GM21390 (cell line): Measurements from ENCODE around the gene NANP.
"Not testable (repeated sequence)": the region's sequence is repeated elsewhere in the genome, so short reads cannot be mapped to it uniquely, and the experiment has no call there.

Source experiments
- ATAC-seq: cut with Tn5 transposase; IDR thresholded peaks from one replicate; pipeline ENCODE4 v1.9.1; 2021; ENCODE audit not compliant: unreplicated experiment

The NANP gene

GRCh38 chr20:25623736-25624499 lies at the start of gene NANP:
NANP (minus strand) TSS chr20:25624014; CDS start chr20:25623948, 66 bp downstream.
- ATAC-seq, result peak; percentile 80

- ATAC-seq, result no peak
Observed at GRCh38 chr20:25672659-25673235, 48.9 kb upstream of the NANP start.

- no peak for ATAC-seq
Observed at GRCh38 chr20:25669826-25670422, 46.1 kb upstream of the NANP start.

GRCh38 chr20:25668446-25668845 lies 44.6 kb upstream of the NANP start:
- no peak for ATAC-seq

- no peak for ATAC-seq
Observed at GRCh38 chr20:25659999-25660398, 36.2 kb upstream of the NANP start.

GRCh38 chr20:25654487-25654886 lies 30.7 kb upstream of the NANP start:
- ATAC-seq, result no peak

- not testable (repeated sequence) for ATAC-seq
Observed at GRCh38 chr20:25652866-25653265, 29.1 kb upstream of the NANP start.

- ATAC-seq, result no peak
Observed at GRCh38 chr20:25644814-25645213, 21.0 kb upstream of the NANP start.

GRCh38 chr20:25643716-25644115 lies 19.9 kb upstream of the NANP start:
- no peak for ATAC-seq

GRCh38 chr20:25637247-25637646 lies 13.4 kb upstream of the NANP start:
- no peak for ATAC-seq

GRCh38 chr20:25632940-25633790 lies 9.4 kb upstream of the NANP start:
- no peak for ATAC-seq

GRCh38 chr20:25630615-25631014 lies 6.8 kb upstream of the NANP start:
- ATAC-seq, result not testable (repeated sequence)

GRCh38 chr20:25629816-25630499 lies 6.1 kb upstream of the NANP start:
- ATAC-seq, result no peak

- ATAC-seq, result no peak
Observed at GRCh38 chr20:25626779-25627178, 3.0 kb upstream of the NANP start.

GRCh38 chr20:25624500-25624939 lies 706 bp upstream of the NANP start:
- ATAC-seq, result no peak

- ATAC-seq, result peak; percentile 16
Observed at GRCh38 chr20:25623225-25623735, 534 bp downstream of the NANP start.

GRCh38 chr20:25622450-25623224 lies 1.2 kb downstream of the NANP start:
- ATAC-seq, result no peak

GRCh38 chr20:25622049-25622448 lies 1.8 kb downstream of the NANP start:
- no peak for ATAC-seq

GRCh38 chr20:25619514-25619913 lies 4.3 kb downstream of the NANP start:
- ATAC-seq, result no peak

GRCh38 chr20:25608774-25609173 lies 15.0 kb downstream of the NANP start:
- ATAC-seq, result no peak
